Pulmonary artery endothelial cell (primary cell): ENCODE data around the gene CPEB3. TPM values are rescaled to one million over a fixed set of nuclear protein-coding genes. Genes with fewer than 3 reads are reported as not detected.

ENCODE experiments used
- DNase-seq: peaks from one replicate; pipeline ENCODE4 v3.0.0-alpha.2; 2011; ENCODE audit warnings: low read depth, low spot score
- total RNA-seq: library from RNA; depleted of rRNA; stranded (reverse); fragments of >200 nt; gene quantifications from 2 replicates; pipeline ENCODE4 v1.2.3, GENCODE V29; 2014

CPEB3 gene
- total RNA-seq, 1 donor from 2014 or later, result 0.92 TPM

- no peak for DNase-seq
These were observed 187.3 kb downstream of the CPEB3 start for GRCh38 chr10:92103376-92104090.

DNA sequence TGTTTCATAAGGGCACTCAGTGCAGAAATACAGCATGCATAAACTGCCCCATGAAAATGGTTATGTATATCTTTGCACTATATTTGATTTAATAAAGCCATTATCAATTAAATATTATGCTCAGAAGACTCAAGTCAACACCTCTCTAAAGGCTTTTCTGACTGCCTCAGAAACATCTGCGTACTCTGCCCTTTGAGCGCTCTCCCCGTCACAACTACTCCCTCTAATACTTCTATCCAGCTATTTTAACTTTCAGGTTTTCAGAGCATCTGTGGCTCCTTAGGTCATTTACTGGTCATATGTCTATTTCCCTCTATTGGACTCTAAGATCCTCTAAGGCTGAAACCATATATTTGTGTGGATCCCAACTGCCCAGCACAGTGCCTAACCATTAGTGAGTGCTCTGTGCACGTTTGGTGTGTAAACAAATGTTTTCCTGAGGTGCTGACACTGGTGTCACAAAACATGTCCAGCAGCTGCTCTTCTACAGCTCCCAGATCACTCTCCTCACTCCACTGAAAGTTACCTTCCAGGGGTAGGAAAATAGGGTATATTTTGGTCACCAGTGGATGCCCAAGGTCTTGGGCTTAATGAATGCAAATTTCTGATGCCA, 188.2 kb downstream of the CPEB3 start:
- DNase-seq, result no peak

GRCh38 chr10:92094960-92095359, 195.9 kb downstream of the CPEB3 start:
- DNase-seq, result no peak

GRCh38 chr10:92091965-92092364, 198.9 kb downstream of the CPEB3 start:
- no peak for DNase-seq

DNA sequence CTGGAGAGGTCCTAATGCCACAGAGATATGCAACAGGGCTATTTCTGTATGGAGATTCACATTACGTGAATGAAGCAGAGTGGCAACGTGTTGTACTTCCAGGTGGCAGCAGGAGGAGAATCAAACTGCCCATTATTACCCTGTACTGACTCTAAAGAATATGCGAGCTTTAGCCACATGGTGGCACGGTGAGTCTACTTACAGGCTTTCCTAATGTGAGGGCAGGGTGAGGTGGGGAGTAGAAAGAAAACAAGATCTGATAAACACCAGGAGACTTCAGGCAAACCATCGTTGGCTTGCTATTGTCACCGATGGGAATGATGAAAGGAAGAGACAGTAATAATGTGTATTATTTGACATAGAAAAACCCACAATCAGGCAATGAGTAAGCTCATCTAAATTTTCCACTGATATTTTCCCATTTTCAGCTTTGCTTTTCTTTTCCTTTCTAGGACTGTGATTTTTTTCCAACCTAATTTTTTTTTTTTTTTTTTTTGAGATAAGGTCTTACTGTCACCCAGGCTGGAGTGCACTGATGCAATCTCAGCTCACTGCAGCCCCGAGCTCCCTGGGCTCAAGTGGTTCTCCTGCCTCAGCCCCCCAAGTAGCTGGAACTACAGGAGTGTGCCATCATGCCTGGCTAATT, 203.0 kb downstream of the CPEB3 start:
- DNase-seq, result peak; percentile 57

- DNase-seq, result no peak
These were observed 208.1 kb downstream of the CPEB3 start for GRCh38 chr10:92082583-92083280.

DNA sequence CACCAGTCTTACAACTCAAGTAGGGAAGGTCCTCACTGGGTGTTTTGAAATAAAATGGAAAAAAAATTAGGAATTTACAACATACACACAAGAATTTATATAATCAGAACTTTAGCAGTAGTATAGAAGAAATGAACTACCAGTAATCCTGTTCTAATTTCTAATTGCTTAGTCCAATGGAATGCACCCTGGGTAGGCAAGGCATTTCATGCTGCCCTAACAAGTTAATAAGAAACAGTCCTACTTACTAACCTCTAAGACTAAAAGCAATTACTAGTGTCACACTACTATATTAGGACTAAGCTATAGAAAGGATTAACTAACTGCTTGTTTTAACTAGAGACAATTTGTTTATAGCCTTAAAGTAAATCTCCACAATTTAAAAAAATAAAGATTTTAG, 209.2 kb downstream of the CPEB3 start:
- no peak for DNase-seq

DNA sequence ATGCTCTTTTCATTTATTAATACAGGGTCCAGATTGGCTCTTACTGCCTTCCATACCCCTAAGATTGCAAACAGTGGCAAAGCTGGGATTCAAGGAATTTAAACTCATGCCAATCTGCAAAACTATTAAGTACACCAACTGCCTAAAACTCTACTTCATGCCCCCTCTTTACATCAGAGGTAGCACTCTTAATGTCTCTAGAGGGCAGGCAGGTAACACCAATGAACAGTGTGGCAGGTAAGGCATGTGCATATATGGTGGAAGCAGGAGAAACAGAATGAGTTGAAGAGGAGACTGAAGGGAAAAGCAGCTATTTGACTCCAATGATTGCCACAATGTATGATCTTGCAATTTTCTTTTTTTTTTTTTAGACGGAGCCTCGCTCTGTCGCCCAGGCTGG, 210.6 kb downstream of the CPEB3 start:
- no peak for DNase-seq

DNA sequence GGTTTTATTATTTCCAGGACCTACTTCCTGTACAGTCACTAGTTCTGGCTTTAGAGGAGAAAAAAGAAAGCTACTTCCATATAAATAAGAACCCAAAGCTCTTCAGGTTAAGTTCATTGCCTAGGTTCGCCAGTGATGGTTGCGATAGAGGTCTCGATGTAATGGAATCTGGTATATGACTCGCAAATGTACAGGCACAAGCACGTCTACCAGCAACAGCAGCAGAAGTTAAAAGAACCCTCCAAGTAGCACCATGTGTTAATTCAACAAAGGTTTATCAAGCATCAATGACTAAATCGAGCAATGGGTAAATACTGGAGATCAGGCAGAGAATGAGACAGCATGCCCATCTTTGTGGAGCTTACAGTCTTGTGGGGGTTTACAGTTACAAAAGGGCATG, 211.9 kb downstream of the CPEB3 start:
- DNase-seq, result no peak

- DNase-seq, result no peak
These were observed 214.2 kb downstream of the CPEB3 start for GRCh38 chr10:92076722-92077121.

DNA sequence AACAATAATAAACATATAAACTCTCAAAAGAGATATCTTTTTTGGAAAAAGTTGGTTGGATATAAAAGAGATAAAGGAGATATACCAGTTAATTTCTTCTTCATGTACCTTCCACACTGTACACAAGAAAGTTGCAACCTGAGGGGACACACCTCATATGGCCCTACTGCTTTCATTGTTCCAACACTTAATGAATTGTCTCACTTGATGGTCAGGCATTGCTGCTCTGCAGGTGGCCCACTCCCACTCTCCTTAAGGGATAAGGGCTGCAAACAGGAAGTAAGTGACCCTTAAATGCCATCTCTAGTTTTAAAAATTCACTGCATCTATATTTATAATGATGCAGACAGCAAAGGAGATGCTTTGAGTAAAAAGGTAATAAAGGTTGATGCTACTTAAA, 215.0 kb downstream of the CPEB3 start:
- no peak for DNase-seq

DNA sequence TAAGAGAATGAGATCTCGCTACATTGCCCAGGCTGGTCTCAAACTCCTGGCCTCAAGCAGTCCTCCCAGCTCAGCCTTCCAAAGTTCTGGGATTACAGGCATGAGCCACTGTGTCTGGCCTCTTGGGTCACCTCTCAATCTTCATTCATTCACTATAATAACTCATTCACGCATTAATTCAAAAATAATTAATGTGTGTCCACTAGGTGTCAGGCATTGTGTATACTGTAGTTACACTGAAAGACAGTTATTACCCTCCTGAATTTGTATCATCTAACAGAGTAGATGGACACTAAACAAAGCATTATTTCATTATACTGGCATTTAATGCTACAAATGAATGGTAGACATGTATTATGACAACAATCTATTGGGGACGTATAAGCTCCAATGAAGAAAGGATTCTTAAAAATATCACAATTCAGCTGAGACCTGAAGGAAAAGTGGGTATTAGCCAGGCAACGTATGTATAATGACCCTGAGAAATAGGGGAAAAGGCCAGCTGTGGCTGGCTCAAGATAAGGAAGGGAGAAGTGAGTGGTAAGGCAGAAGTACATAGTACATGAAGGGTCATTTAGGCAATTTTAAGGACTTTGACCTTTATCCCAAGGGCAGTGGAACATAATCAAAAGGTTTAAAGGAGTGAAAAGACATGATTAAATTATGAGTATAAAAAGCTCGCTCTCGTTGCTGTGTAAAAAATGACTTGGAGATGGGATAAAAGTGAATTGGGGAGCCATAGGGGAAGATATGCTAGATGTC, 216.6 kb downstream of the CPEB3 start:
- no peak for DNase-seq

GRCh38 chr10:92068900-92069299, 222.0 kb downstream of the CPEB3 start:
- DNase-seq, result no peak

GRCh38 chr10:92066386-92066785, 224.5 kb downstream of the CPEB3 start:
- DNase-seq, result no peak

- no peak for DNase-seq
These were observed 226.4 kb downstream of the CPEB3 start for GRCh38 chr10:92064506-92064905.

DNA sequence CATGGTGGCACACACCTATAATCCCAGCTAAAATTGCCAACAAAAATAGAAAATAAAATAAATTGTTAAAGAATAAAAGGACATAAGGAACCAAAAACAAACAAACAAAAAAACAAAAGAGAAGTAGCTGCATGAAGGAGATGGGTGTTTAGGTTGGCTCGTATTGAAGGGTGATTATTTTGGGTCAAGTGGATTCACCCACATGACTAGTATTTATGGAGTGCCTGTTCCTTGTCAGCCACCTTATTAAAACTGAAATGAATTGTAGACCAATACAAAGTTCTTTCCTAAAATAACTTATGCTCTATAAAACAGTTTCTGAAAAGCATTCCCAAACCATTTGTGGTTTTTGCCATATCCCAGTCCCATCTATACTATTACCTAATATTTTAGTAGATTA, 228.6 kb downstream of the CPEB3 start:
- DNase-seq, result no peak

DNA sequence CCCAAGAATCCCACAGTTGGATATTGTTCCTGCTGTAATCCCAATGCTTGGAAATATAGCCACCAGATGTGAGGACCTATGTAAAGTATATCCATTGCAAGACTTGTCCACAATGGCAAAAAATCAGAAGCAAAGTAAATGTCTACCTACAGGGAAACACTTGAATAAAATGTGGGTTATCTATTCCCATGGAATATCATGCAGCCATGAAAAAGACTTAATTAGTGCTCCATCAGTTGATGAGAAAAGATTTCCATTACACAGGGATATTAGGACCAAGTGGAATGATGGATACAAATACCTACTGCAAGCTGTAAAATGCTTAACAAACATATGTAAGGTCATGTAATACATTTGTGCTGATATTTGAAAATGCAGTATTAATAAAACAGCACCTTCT, 236.1 kb downstream of the CPEB3 start:
- no peak for DNase-seq

DNA sequence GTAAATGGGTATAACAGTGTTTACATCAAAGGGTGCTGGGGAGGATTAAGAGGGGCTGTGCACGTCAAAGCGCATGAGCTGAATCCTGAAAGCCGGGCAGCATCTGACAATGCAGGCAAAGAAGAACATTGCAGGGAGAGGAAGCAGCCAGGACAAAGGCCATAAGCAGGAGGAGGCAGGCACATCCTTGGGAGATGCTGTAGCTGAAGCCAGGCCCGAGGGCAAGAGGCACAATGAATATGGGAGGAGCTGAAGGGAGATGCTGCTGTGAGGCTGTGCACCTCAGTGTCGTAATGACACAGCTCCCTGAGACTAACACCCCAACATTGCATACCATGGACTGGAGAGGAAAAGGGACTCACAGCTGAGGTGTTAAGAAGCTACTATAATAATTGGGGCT, 238.1 kb downstream of the CPEB3 start:
- DNase-seq, result no peak

GRCh38 chr10:92052088-92052487, 238.8 kb downstream of the CPEB3 start:
- DNase-seq, result no peak

DNA sequence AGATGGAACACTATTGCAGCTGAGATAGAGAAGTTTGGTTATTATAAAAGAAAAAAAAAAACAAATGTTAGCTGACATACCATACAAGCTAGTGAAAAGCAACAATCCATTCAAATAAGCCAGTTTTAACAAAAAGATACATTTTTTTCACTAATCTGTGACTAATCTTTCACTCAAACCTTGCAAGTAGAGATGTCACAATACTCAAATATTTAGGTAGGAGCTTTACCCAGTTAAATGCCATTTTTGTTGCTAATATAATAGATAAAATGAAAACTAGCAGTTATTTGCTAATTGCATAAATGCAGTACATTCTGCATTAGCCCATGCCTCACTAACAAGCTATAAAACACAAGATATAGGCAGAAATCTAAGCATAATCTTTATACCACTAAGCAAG, 243.7 kb downstream of the CPEB3 start:
- no peak for DNase-seq

DNA sequence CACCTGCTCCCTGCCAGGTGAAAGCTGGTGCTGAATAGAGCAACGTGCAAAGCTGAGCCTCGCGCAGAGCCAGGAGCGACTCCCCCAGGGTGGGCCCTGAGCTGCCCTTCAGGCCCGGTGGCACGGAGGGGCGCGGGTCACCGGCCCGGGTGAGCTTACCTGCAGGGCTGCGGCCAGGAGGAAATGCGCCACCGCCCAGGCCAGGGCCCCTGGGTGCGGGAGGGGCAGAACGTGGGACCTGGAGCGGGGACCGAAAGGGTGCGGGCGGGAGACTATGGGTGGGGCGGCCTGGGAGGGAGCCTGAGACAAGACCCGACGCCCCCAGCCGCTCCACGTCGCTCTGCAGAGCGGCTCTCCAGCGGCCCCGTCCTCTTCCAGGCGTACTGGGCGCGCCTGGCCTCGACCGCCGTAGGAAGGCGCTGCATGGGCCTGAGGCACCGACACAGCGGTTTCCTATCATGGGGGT, 245.2 kb downstream of the CPEB3 start:
- DNase-seq, result no peak
